BLaER1 (cell line): Measurements from ENCODE around the gene NUP42.

Source experiments
- H3K27ac ChIP-seq: shearing (Covaris generic); formaldehyde crosslinking; 2 replicates; pipeline ENCODE4 v1.8.1; 2022
- H3K27me3 ChIP-seq: shearing (Covaris generic); formaldehyde crosslinking; 2 replicates; pipeline ENCODE4 v1.8.1; 2022
- H3K36me3 ChIP-seq: shearing (Covaris generic); formaldehyde crosslinking; 2 replicates; pipeline ENCODE4 v1.8.1; 2022
- H3K4me1 ChIP-seq: shearing (Covaris generic); formaldehyde crosslinking; 2 replicates; pipeline ENCODE4 v1.8.1; 2022
- H3K4me2 ChIP-seq: shearing (Covaris generic); formaldehyde crosslinking; 2 replicates; pipeline ENCODE4 v1.8.1; 2022
- H3K4me3 ChIP-seq: shearing (Covaris generic); formaldehyde crosslinking; 2 replicates; pipeline ENCODE4 v1.8.1; 2022
- H3K9ac ChIP-seq: shearing (Covaris generic); formaldehyde crosslinking; 2 replicates; pipeline ENCODE4 v1.8.1; 2022
- H3K9me3 ChIP-seq: shearing (Covaris generic); formaldehyde crosslinking; 2 replicates; pipeline ENCODE4 v1.8.1; 2022
- H4K20me1 ChIP-seq: shearing (Covaris generic); formaldehyde crosslinking; 2 replicates; pipeline ENCODE4 v1.8.1; 2022
- Cebpa-rat ChIP-seq: shearing (Covaris generic); IDR thresholded peaks from 2 replicates; pipeline ENCODE4 v1.8.1; 2022

Gene NUP42

GRCh38 chr7:23200331-23200730 is 18.5 kb downstream of the NUP42 start:
- no peaks in the 10 kb centered on the region for H3K27me3 ChIP-seq
- peaks cover 66% of the 10 kb centered on the region for H3K36me3 ChIP-seq
- H3K4me1 ChIP-seq: no peaks in the 10 kb centered on the region
- 0 out of 2 replicates have a peak, but pooled peaks cover 5% of the 10 kb centered on the region for H4K20me1 ChIP-seq
- no peak overlapping the region for H3K4me3 ChIP-seq
- H3K4me2 ChIP-seq: no peak overlapping the region
- H3K27ac ChIP-seq: no peak overlapping the region
- H3K9ac ChIP-seq: no peak overlapping the region
- TF ChIP-seq Cebpa-rat: no peak
- no peaks in the 10 kb centered on the region for H3K9me3 ChIP-seq

GRCh38 chr7:23204241-23204640 is 22.4 kb downstream of the NUP42 start:
- H3K27me3 ChIP-seq: no peaks in the 10 kb centered on the region
- no peaks in the 10 kb centered on the region for H3K4me1 ChIP-seq
- peaks cover 9% of the 10 kb centered on the region for H3K9me3 ChIP-seq
- no peak overlapping the region for H3K9ac ChIP-seq
- no peak overlapping the region for H3K4me3 ChIP-seq
- no peak for TF ChIP-seq Cebpa-rat
- H3K36me3 ChIP-seq: peaks cover 51% of the 10 kb centered on the region
- no peak overlapping the region for H3K27ac ChIP-seq
- H3K4me2 ChIP-seq: no peak overlapping the region
- H4K20me1 ChIP-seq: no peaks in the 10 kb centered on the region

GRCh38 chr7:23205577-23205908 is 23.7 kb downstream of the NUP42 start:
- H3K4me3 ChIP-seq: no peak overlapping the region
- no peak overlapping the region for H3K4me2 ChIP-seq
- H3K27ac ChIP-seq: no peak overlapping the region
- H4K20me1 ChIP-seq: no peaks in the 10 kb centered on the region
- TF ChIP-seq Cebpa-rat: no peak
- peaks cover 38% of the 10 kb centered on the region for H3K36me3 ChIP-seq
- peaks cover 9% of the 10 kb centered on the region for H3K9me3 ChIP-seq
- no peaks in the 10 kb centered on the region for H3K4me1 ChIP-seq
- H3K27me3 ChIP-seq: no peaks in the 10 kb centered on the region
- no peak overlapping the region for H3K9ac ChIP-seq

- Histone ChIP-seq H3K27ac (no peak overlapping the region), H3K9me3 (peaks cover 9% of the 10 kb centered on the region), H3K27me3 (no peaks in the 10 kb centered on the region), H3K4me3 (no peak overlapping the region), H3K9ac (no peak overlapping the region), H3K4me2 (no peak overlapping the region), H3K36me3 (peaks cover 34% of the 10 kb centered on the region), H4K20me1 (no peaks in the 10 kb centered on the region), H3K4me1 (no peaks in the 10 kb centered on the region)
- no peak for TF ChIP-seq Cebpa-rat
Observed at GRCh38 chr7:23205909-23206767, 24.3 kb downstream of the NUP42 start.

- Histone ChIP-seq H3K9ac (no peak overlapping the region), H4K20me1 (no peaks in the 10 kb centered on the region), H3K27me3 (no peaks in the 10 kb centered on the region), H3K9me3 (peaks cover 9% of the 10 kb centered on the region), H3K4me3 (no peak overlapping the region), H3K27ac (no peak overlapping the region), H3K4me2 (no peak overlapping the region), H3K36me3 (peaks cover 25% of the 10 kb centered on the region), H3K4me1 (no peaks in the 10 kb centered on the region)
- no peak for TF ChIP-seq Cebpa-rat
Observed at GRCh38 chr7:23207021-23207420, 25.2 kb downstream of the NUP42 start.

GRCh38 chr7:23207884-23208283 is 26.0 kb downstream of the NUP42 start:
- no peak for TF ChIP-seq Cebpa-rat

GRCh38 chr7:23208316-23208715 is 26.5 kb downstream of the NUP42 start:
- no peak for TF ChIP-seq Cebpa-rat
- H4K20me1 ChIP-seq: no peaks in the 10 kb centered on the region
- H3K9me3 ChIP-seq: peaks cover 9% of the 10 kb centered on the region
- H3K27ac ChIP-seq: no peak overlapping the region
- no peaks in the 10 kb centered on the region for H3K4me1 ChIP-seq
- no peak overlapping the region for H3K4me3 ChIP-seq
- peaks cover 24% of the 10 kb centered on the region for H3K36me3 ChIP-seq
- no peak overlapping the region for H3K4me2 ChIP-seq
- no peak overlapping the region for H3K9ac ChIP-seq
- no peaks in the 10 kb centered on the region for H3K27me3 ChIP-seq

More at GRCh38 chr7:23207884-23208283, 26.0 kb downstream of the NUP42 start:
- H4K20me1 ChIP-seq: no peaks in the 10 kb centered on the region
- no peak overlapping the region for H3K4me3 ChIP-seq
- H3K4me2 ChIP-seq: no peak overlapping the region
- H3K27me3 ChIP-seq: no peaks in the 10 kb centered on the region
- H3K9ac ChIP-seq: no peak overlapping the region
- no peak overlapping the region for H3K27ac ChIP-seq
- H3K4me1 ChIP-seq: no peaks in the 10 kb centered on the region
- peaks cover 9% of the 10 kb centered on the region for H3K9me3 ChIP-seq
- peaks cover 24% of the 10 kb centered on the region for H3K36me3 ChIP-seq

- Histone ChIP-seq H3K27me3 (no peaks in the 10 kb centered on the region), H4K20me1 (no peaks in the 10 kb centered on the region), H3K4me1 (no peaks in the 10 kb centered on the region), H3K4me2 (no peak overlapping the region), H3K9me3 (peaks cover 9% of the 10 kb centered on the region), H3K27ac (no peak overlapping the region), H3K36me3 (peaks cover 9% of the 10 kb centered on the region), H3K9ac (no peak overlapping the region), H3K4me3 (no peak overlapping the region)
- TF ChIP-seq Cebpa-rat: no peak
Observed at GRCh38 chr7:23210506-23210905, 28.7 kb downstream of the NUP42 start.

- Histone ChIP-seq H3K9me3 (no peaks in the 10 kb centered on the region), H3K4me2 (no peak overlapping the region), H3K27me3 (no peaks in the 10 kb centered on the region)
Observed at GRCh38 chr7:23211589-23211988, 29.7 kb downstream of the NUP42 start.

GRCh38 chr7:23212395-23212794 is 30.5 kb downstream of the NUP42 start:
- no peaks in the 10 kb centered on the region for H4K20me1 ChIP-seq
- no peaks in the 10 kb centered on the region for H3K27me3 ChIP-seq
- H3K9me3 ChIP-seq: no peaks in the 10 kb centered on the region
- H3K27ac ChIP-seq: no peak overlapping the region
- H3K4me1 ChIP-seq: no peaks in the 10 kb centered on the region
- no peak overlapping the region for H3K4me3 ChIP-seq
- H3K36me3 ChIP-seq: no peaks in the 10 kb centered on the region
- TF ChIP-seq Cebpa-rat: no peak
- H3K4me2 ChIP-seq: no peak overlapping the region
- H3K9ac ChIP-seq: no peak overlapping the region

More at GRCh38 chr7:23211589-23211988, 29.7 kb downstream of the NUP42 start:
- Histone ChIP-seq H3K4me3 (no peak overlapping the region), H3K4me1 (no peaks in the 10 kb centered on the region), H3K36me3 (no peaks in the 10 kb centered on the region), H3K27ac (no peak overlapping the region), H4K20me1 (no peaks in the 10 kb centered on the region), H3K9ac (no peak overlapping the region)
- TF ChIP-seq Cebpa-rat: no peak
